Measurements from ENCODE around the gene TMTC1. TPM values are rescaled to one million over a fixed set of nuclear protein-coding genes. Genes with fewer than 3 reads are reported as not detected.
A peak's percentile ranks its signal among the peaks of the same experiment; 100 is the strongest.
"Not testable (repeated sequence)": the region's sequence is repeated elsewhere in the genome, so short reads cannot be mapped to it uniquely, and the experiment has no call there.

TMTC1 gene
- total RNA-seq, 1 donor from 2014 or later: 16.1 TPM

- Histone ChIP-seq H4K20me1 (ENCODE audit: low read depth) (no peaks in the 10 kb centered on the region), H3K36me3 (no peaks in the 10 kb centered on the region), H3K79me2 (ENCODE audit: low read depth) (no peaks in the 10 kb centered on the region), H3K9ac (no peak overlapping the region), H3F3A (ENCODE audit: low read depth) (peaks cover 6% of the 10 kb centered on the region), H3K27ac (peak overlapping the region; percentile 80), H3K27me3 (no peaks in the 10 kb centered on the region), H3K4me2 (no peak overlapping the region), H3K4me3 (no peak overlapping the region), H3K4me1 (peaks cover 1% of the 10 kb centered on the region), H2AFZ (replicated peaks) (no peak overlapping the region), H3K9me3 (ENCODE audit: low read depth) (no peaks in the 10 kb centered on the region)
- H3K27ac Mint-ChIP-seq: peak overlapping the region; percentile 88
- H3K27me3 Mint-ChIP-seq (ENCODE audit: insufficient read depth, low read depth): no peaks in the 10 kb centered on the region
- H3K4me3 Mint-ChIP-seq: no peak overlapping the region
- H3K9me3 Mint-ChIP-seq: peaks cover 15% of the 10 kb centered on the region
- TF ChIP-seq EZH2 (IDR thresholded peaks at IDR 0.05) (no peak), EZH2phosphoT487 (IDR thresholded peaks at IDR 0.05) (no peak)
- TF ChIP-seq, protein P1, sequence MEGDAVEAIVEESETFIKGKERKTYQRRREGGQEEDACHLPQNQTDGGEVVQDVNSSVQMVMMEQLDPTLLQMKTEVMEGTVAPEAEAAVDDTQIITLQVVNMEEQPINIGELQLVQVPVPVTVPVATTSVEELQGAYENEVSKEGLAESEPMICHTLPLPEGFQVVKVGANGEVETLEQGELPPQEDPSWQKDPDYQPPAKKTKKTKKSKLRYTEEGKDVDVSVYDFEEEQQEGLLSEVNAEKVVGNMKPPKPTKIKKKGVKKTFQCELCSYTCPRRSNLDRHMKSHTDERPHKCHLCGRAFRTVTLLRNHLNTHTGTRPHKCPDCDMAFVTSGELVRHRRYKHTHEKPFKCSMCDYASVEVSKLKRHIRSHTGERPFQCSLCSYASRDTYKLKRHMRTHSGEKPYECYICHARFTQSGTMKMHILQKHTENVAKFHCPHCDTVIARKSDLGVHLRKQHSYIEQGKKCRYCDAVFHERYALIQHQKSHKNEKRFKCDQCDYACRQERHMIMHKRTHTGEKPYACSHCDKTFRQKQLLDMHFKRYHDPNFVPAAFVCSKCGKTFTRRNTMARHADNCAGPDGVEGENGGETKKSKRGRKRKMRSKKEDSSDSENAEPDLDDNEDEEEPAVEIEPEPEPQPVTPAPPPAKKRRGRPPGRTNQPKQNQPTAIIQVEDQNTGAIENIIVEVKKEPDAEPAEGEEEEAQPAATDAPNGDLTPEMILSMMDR (IDR thresholded peaks at IDR 0.05): no peak
- DNase-seq (ENCODE audit: low spot score): no peak
- peaks cover 21% of the 10 kb centered on the region for H3K4me1 Mint-ChIP-seq
- peaks cover 21% of the 10 kb centered on the region for H3K36me3 Mint-ChIP-seq
These were observed 143.7 kb downstream of the TMTC1 start for GRCh38 chr12:29639893-29640495.

GRCh38 chr12:29638528-29638927, 145.2 kb downstream of the TMTC1 start:
- H3K4me3 Mint-ChIP-seq: no peak overlapping the region
- Histone ChIP-seq H2AFZ (replicated peaks) (no peak overlapping the region), H3K9me3 (ENCODE audit: low read depth) (no peaks in the 10 kb centered on the region), H3F3A (ENCODE audit: low read depth) (peaks cover 6% of the 10 kb centered on the region), H3K36me3 (no peaks in the 10 kb centered on the region), H3K79me2 (ENCODE audit: low read depth) (no peaks in the 10 kb centered on the region), H3K27ac (no peak overlapping the region), H4K20me1 (ENCODE audit: low read depth) (no peaks in the 10 kb centered on the region), H3K4me3 (no peak overlapping the region), H3K4me1 (peaks cover 6% of the 10 kb centered on the region), H3K27me3 (no peaks in the 10 kb centered on the region), H3K9ac (no peak overlapping the region), H3K4me2 (no peak overlapping the region)
- no peak for TF ChIP-seq EZH2phosphoT487 (IDR thresholded peaks at IDR 0.05)
- TF ChIP-seq EZH2 (IDR thresholded peaks at IDR 0.05): no peak
- TF ChIP-seq, protein P1 (IDR thresholded peaks at IDR 0.05): no peak
- DNase-seq (ENCODE audit: low spot score): no peak
- H3K27ac Mint-ChIP-seq: no peak overlapping the region
- H3K36me3 Mint-ChIP-seq: peaks cover 27% of the 10 kb centered on the region
- H3K9me3 Mint-ChIP-seq: peaks cover 15% of the 10 kb centered on the region
- H3K4me1 Mint-ChIP-seq: peaks cover 21% of the 10 kb centered on the region
- no peaks in the 10 kb centered on the region for H3K27me3 Mint-ChIP-seq (ENCODE audit: insufficient read depth, low read depth)

GRCh38 chr12:29634057-29634456, 149.7 kb downstream of the TMTC1 start:
- H3K9ac ChIP-seq: no peak overlapping the region
- no peak overlapping the region for H3K4me3 Mint-ChIP-seq
- H3K27ac ChIP-seq: no peak overlapping the region
- H3K27me3 Mint-ChIP-seq (ENCODE audit: insufficient read depth, low read depth): no peaks in the 10 kb centered on the region
- no peaks in the 10 kb centered on the region for H3K79me2 ChIP-seq (ENCODE audit: low read depth)
- DNase-seq (ENCODE audit: low spot score): no peak
- no peak overlapping the region for H3K27ac Mint-ChIP-seq
- peaks cover 6% of the 10 kb centered on the region for H3K4me1 ChIP-seq
- no peaks in the 10 kb centered on the region for H3K27me3 ChIP-seq
- H2AFZ ChIP-seq (replicated peaks): no peak overlapping the region
- no peaks in the 10 kb centered on the region for H3K9me3 ChIP-seq (ENCODE audit: low read depth)
- H3K4me1 Mint-ChIP-seq: no peaks in the 10 kb centered on the region
- TF ChIP-seq EZH2phosphoT487 (IDR thresholded peaks at IDR 0.05) (no peak), EZH2 (IDR thresholded peaks at IDR 0.05) (no peak)
- TF ChIP-seq, protein P1 (IDR thresholded peaks at IDR 0.05): no peak
- H3K36me3 Mint-ChIP-seq: peaks cover 34% of the 10 kb centered on the region
- no peaks in the 10 kb centered on the region for H3F3A ChIP-seq (ENCODE audit: low read depth)
- no peaks in the 10 kb centered on the region for H3K36me3 ChIP-seq
- peaks cover 3% of the 10 kb centered on the region for H3K9me3 Mint-ChIP-seq
- no peak overlapping the region for H3K4me3 ChIP-seq
- no peaks in the 10 kb centered on the region for H4K20me1 ChIP-seq (ENCODE audit: low read depth)
- no peak overlapping the region for H3K4me2 ChIP-seq

- not testable (repeated sequence) for H3K27me3 ChIP-seq; H3K27ac ChIP-seq; H3K9me3 ChIP-seq (ENCODE audit: low read depth); H3K4me1 ChIP-seq; H3K4me1 Mint-ChIP-seq; H3K79me2 ChIP-seq (ENCODE audit: low read depth); H3K27ac Mint-ChIP-seq; H3K4me3 Mint-ChIP-seq; H3K4me3 ChIP-seq; H3K36me3 ChIP-seq; DNase-seq (ENCODE audit: low spot score); H2AFZ ChIP-seq (replicated peaks); H4K20me1 ChIP-seq (ENCODE audit: low read depth); H3K4me2 ChIP-seq; H3K9ac ChIP-seq; H3F3A ChIP-seq (ENCODE audit: low read depth); H3K9me3 Mint-ChIP-seq; H3K27me3 Mint-ChIP-seq (ENCODE audit: insufficient read depth, low read depth)
- peaks cover 40% of the 10 kb centered on the region for H3K36me3 Mint-ChIP-seq
These were observed 153.6 kb downstream of the TMTC1 start for GRCh38 chr12:29630164-29630563.
